ENCODE data around the gene TRAPPC3. TPM values are rescaled to one million over a fixed set of nuclear protein-coding genes. Genes with fewer than 3 reads are reported as not detected.

Gene TRAPPC3
- total RNA-seq, 1 experiment from 2014 or later: 168 TPM

DNA sequence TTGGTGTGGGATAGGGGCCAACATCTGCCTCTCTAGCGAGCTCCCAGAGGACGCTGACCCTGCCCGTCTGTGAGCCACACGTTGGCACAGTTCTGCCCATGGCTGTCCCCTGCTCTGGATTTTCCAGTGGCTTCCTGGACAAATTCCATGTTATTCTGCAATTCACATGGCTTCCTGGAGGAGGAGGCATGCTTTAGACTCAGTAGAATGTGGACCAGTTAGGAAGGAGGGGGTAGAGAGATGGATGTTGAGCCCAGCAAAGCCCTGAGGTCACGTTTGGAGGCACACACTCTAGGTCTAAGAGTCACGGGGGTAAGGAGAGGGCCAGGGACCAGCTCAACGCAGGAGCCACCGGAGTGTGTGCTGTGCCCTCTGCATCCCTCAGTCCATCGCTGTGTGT lies 36.5 kb downstream of the TRAPPC3 start:
- no peak for DNase-seq (ENCODE audit: low spot score)
- in situ Hi-C loops (cut with HindIII; ENCODE audit: low sequenced_read_pairs): no loop called here

DNA sequence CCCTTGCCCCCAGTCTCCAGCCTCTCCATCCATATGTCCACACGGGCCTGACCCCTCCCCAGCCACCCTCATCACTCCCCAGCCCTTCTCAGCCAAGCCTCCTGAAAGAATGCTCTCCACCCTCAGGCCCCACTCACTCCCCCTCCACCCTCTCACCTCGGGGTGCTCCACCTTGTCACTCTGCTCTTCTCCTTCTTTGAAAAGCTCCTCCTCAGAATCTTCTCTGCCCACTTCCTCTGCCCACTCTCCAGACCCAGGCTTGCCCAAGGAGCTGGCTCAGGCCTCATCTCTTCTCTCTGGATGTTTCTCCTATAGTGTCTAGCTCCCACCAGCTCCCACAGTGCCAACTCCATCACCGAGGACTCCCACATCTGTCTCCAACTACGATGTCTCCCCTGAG lies 38.1 kb downstream of the TRAPPC3 start:
- no peak for DNase-seq (ENCODE audit: low spot score)
- in situ Hi-C loops (cut with HindIII; ENCODE audit: low sequenced_read_pairs): no loop called here

DNA sequence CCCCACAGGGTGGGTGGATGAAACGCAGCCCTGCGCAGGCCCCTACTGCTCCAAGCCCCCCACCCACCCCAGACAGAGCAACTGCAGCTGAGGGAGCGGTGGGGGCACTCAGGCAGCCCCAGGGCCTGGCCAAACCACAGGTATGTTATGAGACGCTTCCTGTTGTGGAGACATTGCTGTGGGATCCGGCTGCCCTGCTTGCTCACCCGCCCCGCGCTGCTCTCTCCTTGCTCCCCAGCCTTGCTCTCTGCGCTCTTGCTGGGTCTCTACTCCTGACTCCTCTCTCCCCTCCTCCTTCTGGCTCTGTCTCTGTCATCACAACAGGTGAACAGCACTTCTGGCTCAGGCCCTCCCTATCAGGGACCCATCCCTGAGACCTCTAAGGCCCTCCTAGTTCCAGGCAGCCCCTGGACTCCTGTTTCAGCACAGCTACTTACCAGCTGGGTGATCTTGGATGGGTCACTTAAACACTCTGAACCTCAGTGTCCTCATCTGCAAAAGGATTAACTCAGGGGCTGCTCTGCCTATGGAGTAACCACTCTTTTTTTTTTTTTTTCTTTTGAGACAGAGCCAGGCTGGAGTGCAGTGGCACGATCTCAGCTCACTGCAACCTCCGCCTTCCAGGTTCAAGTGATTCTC lies 40.1 kb downstream of the TRAPPC3 start:
- no peak for DNase-seq (ENCODE audit: low spot score)
- in situ Hi-C loops (cut with HindIII; ENCODE audit: low sequenced_read_pairs): no loop called here

DNA sequence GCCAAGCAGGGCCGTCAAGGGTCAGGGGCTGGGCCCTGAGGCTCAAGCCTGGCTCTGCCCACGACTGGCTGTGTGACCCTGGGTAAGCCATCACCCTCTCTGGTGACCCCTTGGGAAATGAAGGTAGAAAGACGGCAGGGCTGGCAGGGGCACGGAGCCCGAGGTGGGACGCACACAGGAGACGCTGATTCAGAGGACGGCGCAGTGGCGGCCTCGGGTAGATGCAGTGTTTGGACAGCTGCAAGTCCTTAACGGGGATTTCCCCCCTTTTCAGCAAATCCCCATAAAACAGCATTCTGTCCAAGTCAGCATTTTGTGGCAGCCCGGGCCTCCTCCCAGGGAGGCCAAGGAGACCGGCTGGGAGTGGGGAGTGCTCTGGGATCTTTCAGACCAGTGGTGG lies 41.0 kb downstream of the TRAPPC3 start:
- no peak for DNase-seq (ENCODE audit: low spot score)
- in situ Hi-C loops (cut with HindIII; ENCODE audit: low sequenced_read_pairs): no loop called here

DNA sequence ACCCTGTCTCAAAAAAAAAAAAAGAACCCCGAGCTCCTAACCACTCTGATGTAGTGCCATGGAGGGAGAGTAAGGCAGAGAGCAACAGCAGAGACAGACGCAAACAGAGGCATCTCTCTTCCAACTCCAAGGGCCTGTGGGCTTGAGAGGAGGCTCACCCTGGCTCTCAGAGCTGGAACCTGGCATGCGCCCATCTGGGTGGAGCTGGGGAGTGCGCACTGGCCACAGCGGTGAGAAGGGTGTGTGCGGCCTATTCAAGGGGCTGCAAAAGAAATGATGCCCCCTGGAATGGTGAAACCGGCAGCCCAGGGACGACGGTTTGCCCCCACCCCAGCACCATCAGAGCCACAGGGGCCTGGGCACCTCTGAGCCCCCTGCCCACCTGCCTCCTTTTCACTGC lies 41.9 kb downstream of the TRAPPC3 start:
- no peak for DNase-seq (ENCODE audit: low spot score)
- in situ Hi-C loops (cut with HindIII; ENCODE audit: low sequenced_read_pairs): no loop called here

DNA sequence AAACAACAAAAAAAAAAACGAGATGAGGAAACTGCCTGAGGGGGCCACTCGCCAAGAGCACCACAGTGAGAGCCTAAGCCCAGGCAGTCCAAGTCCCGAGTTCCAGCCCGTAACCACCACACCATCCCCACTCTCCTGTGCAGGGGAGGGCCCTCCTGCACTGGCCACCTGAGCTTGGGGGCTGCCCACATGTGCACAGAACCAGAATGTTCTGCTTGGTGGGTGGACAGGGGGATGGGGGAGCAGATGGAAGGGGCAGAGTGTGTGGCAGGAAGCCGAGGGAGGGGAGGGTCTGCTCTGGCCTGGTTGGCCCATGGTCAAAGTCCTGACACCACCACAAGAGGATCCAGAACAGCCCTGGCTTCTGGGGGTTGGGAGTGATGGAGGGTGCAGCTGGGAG lies 43.0 kb downstream of the TRAPPC3 start:
- in situ Hi-C loops (cut with HindIII; ENCODE audit: low sequenced_read_pairs): no loop called here
- no peak for DNase-seq (ENCODE audit: low spot score)

DNA sequence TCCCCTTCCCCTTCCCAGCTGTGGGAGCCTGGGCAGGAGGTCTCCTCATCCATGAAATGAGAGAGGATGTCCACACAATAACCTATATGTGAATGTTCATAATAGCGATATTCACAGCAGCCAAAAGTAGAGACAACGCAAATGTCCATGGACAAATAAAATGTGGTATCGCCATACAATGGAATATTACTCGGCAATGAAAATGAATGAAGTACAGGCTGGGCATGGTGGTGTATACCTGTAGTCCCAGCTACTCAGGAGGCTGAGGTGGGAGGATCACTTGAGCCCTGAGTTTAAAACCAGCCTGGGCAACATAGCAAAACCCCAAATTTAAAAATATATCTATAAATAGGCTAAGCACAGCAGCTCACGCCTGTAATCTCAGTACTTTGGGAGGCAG lies 47.7 kb downstream of the TRAPPC3 start:
- DNase-seq (ENCODE audit: low spot score): no peak
- in situ Hi-C loops (cut with HindIII; ENCODE audit: low sequenced_read_pairs): no loop called here

DNA sequence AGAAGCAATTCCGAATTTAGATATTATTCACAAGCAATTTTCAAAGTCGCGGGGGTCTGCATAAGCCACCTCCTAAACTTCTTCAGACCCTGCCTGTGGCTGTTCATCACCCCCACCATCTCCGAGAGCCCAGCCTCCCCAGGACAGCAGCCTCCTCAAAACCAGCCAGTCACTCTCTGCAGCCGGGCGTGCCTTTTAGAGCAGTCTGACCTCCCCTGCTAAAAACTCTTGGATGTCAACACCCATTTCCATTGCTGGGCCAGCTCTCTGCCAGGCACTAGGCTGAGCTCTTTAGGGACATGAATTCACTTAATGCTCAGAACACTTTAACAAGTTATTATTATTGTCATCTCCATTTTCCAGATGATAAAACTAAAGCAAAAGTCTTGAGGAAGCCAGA lies 48.9 kb downstream of the TRAPPC3 start:
- DNase-seq (ENCODE audit: low spot score): no peak

DNA sequence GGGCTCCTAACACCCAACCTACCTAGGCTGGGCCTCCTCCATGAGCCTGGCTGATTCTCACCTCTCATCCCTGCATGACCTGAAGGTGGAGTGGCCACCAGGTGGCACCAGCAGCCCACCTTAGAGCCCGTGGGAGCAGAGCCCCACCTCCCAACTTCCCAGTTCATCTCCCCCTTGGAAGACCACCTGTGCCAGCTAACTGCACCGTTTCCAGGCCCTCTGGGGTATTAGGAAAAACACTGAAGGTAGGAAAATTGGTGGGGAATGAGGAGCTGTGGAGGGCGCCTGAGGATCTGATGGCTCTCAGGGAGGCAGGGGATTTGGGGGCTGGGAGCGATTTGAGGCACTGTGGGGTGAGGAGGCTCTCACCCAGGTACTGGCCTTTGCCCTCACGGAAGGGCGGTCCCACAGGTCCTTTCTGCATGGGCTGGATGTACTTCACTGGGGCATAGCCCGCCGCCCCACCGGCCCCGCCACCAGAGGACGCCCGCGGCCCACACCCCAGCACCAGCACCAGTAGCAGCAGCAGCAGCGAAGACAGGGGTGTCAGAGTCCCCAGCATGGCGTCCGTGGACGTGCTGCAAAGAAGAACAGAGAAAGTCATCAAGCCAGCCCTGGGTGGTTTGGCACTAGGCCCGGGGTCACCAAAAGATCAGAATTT lies 49.5 kb downstream of the TRAPPC3 start:
- in situ Hi-C loops (cut with HindIII; ENCODE audit: low sequenced_read_pairs): no loop called here
- peak; percentile 83 for DNase-seq (ENCODE audit: low spot score)

More for the DNA sequence above, 48.9 kb downstream of the TRAPPC3 start:
- in situ Hi-C loops (cut with HindIII; ENCODE audit: low sequenced_read_pairs): no loop called here

DNA sequence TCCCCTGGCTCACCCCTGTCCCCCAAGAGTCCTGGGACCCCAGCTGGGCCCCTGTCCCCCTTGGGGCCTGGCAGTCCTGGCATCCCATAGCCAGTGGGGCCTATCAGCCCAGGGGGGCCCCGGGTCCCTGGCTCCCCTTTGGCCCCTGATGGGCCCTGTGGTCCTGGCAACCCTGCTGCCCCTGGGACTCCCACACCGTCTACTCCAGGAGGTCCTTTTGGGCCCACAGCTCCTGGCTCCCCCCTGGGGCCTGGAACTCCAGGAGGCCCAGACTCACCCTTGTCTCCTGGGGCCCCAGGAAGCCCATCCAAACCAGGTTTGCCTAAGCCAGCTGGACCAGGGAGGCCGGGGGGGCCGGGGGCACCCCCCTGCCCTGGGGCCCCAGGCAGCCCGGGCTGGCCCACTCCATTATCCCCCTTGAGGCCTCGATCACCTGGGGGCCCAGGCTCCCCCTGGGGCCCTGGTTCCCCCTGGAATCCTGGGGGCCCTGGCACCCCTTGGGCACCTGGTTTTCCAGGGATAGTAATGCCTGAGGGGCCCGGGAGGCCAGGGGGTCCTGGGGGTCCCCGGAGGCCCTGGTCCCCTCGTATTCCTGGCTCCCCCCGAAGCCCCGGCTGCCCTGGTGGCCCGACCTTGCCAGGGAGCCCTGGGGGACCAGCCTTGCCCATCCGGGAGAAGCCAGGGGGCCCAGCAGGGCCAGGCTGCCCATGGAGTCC lies 50.5 kb downstream of the TRAPPC3 start:
- DNase-seq (ENCODE audit: low spot score): no peak

DNA sequence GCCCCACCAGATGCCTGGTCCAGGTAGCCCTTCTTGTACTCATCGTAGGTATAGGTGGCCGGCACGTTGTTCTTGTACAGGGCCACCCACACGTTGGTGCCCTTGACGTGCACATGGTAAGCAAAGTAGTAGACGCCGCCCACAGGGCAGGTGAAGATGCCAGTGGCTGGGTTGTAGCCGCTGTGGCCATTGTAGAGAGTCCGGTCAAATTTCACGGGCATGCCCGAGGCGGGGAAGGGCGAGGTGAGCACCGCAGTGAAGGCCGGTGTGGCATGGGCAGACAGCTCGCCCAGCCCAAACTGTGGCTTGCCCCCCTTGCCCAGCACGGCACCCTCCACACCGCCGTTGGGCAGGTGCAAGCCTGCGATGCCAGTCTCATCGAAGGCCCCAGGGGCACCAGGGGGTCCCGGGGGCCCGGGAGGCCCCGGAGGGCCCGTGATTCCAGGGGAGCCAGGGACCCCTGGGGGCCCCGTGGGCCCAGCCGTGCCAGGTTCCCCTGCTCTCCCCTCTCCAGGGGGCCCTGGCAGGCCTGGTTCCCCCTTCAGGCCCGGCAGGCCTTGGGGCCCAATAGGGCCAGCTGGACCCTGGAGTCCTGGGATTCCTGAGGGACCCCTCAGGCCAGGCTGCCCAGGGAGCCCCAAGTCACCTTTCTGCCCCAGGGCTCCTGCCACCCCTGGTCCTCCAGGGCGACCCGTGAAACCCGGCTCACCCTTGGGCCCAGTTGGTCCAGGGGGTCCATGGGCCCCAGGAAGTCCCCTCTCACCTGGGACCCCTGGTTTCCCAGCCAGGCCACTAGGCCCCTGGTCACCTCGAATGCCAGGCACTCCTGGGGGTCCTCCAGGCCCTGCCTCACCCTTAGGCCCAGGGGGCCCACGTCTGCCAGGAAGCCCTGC lies 51.3 kb downstream of the TRAPPC3 start:
- DNase-seq (ENCODE audit: low spot score): no peak
- in situ Hi-C loops (cut with HindIII; ENCODE audit: low sequenced_read_pairs): no loop called here

More for the DNA sequence above, 50.5 kb downstream of the TRAPPC3 start:
- in situ Hi-C loops (cut with HindIII; ENCODE audit: low sequenced_read_pairs): no loop called here

DNA sequence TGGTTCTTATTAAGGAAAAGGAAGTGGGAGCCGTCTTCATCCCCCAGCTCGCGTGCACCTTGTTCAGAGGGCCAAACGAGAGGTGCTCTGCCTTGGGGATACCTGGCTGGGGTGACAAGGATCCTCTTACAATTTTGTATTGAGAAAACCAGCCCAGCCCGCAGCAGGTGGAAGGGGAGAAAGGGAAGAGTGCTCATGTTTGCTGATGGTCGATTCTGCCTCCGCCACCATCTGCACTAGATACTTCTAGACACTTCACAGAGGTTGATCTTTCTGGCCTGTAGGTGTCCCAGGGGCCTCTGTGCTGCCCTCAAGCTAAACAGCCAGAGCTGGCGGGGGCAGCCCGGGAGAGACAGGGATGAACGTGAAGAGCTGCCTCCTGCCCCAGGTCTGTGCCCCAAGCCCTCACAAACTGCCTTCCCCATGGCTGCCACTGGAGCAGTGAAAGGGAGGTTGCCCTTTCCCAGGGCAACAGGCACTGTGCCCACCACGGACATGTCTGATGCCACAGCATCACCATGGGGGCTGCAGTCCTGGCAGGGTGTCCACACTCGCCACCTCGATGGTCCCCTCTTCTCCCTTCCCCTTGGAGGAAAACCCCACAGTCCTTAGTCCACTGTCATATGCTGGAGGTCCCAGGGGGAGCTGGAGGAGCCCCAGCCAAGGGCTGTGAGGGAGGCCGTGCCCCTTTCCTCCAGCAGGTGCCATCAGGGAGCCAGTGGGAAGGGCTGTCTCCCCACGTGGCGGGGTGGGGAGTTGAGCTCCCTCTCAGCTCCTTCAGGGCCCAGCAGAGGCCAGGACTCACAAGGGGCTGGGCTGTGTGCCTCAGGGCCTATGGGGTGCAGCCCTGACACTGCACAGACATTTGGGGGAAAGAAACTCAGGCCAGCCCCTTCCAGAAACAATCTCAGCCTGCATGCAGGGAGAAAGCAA lies 52.5 kb downstream of the TRAPPC3 start:
- DNase-seq (ENCODE audit: low spot score): no peak
- in situ Hi-C loops (cut with HindIII; ENCODE audit: low sequenced_read_pairs): no loop called here

DNA sequence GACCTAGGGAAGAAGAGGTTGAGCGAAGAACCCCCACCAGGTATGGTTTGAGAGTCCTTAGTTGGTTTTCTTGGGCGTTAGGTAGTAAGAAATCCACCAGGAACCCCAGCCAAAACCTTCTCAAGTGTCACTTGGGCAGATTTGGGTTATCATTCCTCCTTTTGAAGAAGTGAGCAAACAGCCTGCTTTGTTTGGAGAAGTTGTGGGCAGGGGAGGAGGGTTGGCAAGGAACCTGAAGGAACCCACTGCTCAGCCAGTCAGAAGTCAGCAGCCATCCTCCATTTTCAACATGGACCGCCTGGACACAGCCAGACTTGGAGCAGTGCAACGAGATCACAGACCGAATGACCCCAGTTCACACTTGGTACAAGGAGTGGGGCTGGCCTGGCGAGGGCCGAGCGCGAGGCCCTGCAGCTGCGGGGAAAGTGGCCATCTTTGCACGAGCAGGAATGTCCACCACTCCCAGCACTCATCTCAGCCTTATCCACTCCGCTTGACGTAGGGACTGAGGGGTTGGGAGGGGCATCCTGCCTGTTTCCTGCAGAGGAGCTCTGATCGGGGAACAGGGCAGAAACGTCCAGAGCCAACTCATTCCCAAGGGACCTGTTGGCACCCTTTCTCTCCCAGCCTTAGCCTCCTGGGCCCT lies 53.4 kb downstream of the TRAPPC3 start:
- DNase-seq (ENCODE audit: low spot score): no peak
- in situ Hi-C loops (cut with HindIII; ENCODE audit: low sequenced_read_pairs): no loop called here

DNA sequence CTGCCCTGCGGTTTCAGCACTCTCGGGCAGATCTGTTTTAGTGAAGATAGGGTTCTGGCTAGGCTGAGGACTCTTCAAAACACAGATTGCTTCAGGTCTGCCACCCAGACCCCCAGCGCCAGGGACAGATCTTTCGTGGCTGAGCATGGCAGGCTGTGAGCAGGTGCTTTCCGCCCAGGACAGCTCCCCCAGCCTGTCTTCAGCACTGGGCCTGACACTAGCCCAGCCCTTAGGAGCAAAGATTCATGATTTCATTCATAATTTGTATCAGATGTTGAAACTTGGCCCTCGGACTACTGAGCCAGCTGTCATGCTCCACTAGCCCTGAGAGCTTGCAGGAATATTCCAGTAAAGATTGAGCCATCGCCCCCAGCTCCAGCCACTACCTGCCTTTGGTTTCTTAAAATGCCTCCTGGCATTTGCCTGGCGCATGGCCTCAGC lies 54.6 kb downstream of the TRAPPC3 start:
- DNase-seq (ENCODE audit: low spot score): no peak
- in situ Hi-C loops (cut with HindIII; ENCODE audit: low sequenced_read_pairs): no loop called here

DNA sequence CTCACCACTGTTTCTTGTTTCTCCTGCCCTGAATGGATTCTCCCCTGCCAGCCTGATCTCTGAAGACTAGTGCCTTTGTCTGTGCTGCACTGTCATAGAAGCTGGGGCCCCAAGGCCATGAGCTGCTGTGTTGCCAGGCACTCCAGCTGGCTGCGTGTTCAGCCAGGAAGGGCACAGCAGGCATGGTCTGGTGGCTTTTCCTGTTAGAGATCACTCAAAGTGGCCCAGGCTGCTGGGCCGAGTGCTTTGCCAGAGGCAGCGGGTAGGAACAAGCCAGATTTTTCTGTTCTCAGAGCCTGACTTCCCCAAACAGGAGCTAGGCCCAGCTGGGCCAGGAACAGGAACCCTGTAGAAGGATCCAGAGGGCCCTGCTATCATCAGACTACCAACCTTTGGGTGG lies 55.4 kb downstream of the TRAPPC3 start:
- peak; percentile 90 for DNase-seq (ENCODE audit: low spot score)
- in situ Hi-C loops (cut with HindIII; ENCODE audit: low sequenced_read_pairs): no loop called here

DNA sequence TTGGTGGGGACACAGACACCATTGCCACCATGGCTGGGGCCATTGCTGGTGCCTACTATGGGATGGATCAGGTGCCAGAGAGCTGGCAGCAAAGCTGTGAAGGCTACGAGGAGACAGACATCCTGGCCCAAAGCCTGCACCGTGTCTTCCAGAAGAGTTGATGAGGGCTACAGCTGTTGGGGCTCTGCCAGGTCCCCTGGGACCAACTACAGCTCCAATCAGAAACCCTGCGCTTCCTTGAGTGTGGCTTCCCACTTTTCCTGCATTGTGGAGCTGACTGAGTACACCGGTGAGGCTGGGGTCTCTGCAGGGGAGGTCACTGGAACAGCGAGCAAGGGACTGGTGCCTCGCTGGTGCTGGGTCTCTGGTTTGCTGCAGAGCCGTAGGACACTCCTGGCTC lies 56.1 kb downstream of the TRAPPC3 start:
- in situ Hi-C loops (cut with HindIII; ENCODE audit: low sequenced_read_pairs): no loop called here
- DNase-seq (ENCODE audit: low spot score): no peak

DNA sequence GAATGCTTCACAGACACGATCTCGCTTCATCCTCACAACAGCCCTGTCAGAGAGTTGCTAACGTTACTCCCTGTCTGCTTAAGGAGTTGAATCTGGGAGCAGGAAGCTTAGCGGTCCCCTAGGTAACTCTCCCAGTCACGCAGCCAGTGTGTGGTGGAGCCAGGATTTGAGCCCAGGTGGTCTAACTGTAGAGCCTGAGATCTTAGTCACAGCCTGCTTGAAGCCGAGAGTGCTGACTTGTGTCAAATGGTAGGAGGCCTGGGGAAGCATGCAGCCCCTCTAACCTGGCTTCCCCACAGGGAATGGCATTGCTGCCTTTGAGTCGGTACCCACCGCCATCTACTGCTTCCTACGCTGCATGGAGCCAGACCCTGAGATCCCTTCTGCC lies 56.5 kb downstream of the TRAPPC3 start:
- DNase-seq (ENCODE audit: low spot score): no peak
- in situ Hi-C loops (cut with HindIII; ENCODE audit: low sequenced_read_pairs): no loop called here

DNA sequence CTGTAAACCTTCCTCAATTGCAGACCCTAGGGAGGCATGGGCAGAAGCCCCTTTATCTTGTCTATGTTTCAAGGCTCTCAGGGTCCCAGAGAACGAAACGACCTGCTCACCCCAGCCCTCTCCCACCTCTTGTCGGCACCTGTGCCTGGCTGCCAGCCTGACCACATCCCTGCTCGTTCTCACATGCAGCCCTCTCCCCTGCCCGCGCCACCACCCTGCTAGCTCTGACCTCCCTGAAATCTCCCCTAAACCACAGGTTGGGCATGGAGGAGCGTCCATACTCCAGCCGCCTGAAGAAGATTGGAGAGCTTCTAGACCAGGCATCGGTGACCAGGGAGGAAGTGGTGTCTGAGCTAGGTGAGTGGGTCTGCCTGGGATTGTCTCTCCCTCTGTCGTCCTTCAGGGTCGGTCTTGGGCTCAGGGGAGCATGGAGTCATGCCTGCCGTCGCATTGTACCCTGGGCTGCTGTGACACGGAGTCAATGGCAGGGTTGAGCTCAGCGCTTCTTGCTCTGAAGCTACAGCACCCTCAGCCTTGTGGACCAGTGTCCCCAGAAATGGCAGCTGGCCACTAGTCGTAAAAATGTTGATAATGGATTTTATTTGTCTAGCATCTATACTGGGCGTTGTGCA lies 57.0 kb downstream of the TRAPPC3 start:
- DNase-seq (ENCODE audit: low spot score): no peak
- in situ Hi-C loops (cut with HindIII; ENCODE audit: low sequenced_read_pairs): no loop called here

All from G401 (cell line).